Loucy (cell line): ENCODE results near the gene SERTAD1.
A peak's percentile ranks its signal among the peaks of the same experiment; 100 is the strongest.

Experiments
- H2AFZ ChIP-seq: fragments of 200-600 bp; sonication (generic); 2 replicates; pipeline ENCODE4 v1.6.0; 2016; ENCODE audit warnings: antibody characterized with exemption, mild to moderate bottlenecking, low read length, moderate library complexity
- H3F3A ChIP-seq: fragments of 200-600 bp; 2 replicates; pipeline ENCODE4 v1.6.0; 2016; ENCODE audit warnings: antibody characterized with exemption, low read depth, mild to moderate bottlenecking
- H3K27me3 ChIP-seq: fragments of 200-600 bp; sonication (generic); 2 replicates; pipeline ENCODE4 v1.6.1; 2014; ENCODE audit warnings: low read length, mild to moderate bottlenecking; ENCODE audit not compliant: insufficient read depth, poor library complexity, severe bottlenecking
- H3K36me3 ChIP-seq: fragments of 200-600 bp; sonication (generic); 2 replicates; pipeline ENCODE4 v1.6.1; 2016; ENCODE audit warnings: low read length; ENCODE audit not compliant: insufficient read depth
- H3K4me1 ChIP-seq: fragments of 200-600 bp; sonication (generic); 2 replicates; pipeline ENCODE4 v1.5.1; 2014; ENCODE audit warnings: low read length, mild to moderate bottlenecking; ENCODE audit not compliant: insufficient read depth, poor library complexity, severe bottlenecking
- H3K4me2 ChIP-seq: fragments of 200-600 bp; sonication (generic); 2 replicates; pipeline ENCODE4 v1.6.0; 2014; ENCODE audit warnings: antibody characterized with exemption, low read length, low read depth, mild to moderate bottlenecking; ENCODE audit not compliant: poor library complexity, severe bottlenecking
- H3K4me3 ChIP-seq: fragments of 200-600 bp; sonication (generic); 2 replicates; pipeline ENCODE4 v1.5.1; 2014; ENCODE audit warnings: low read length, mild to moderate bottlenecking, mixed read lengths; ENCODE audit not compliant: poor library complexity, severe bottlenecking
- H3K79me2 ChIP-seq: fragments of 200-600 bp; sonication (generic); 2 replicates; pipeline ENCODE4 v1.6.1; 2014; ENCODE audit warnings: low read length; ENCODE audit not compliant: insufficient read depth
- H3K9ac ChIP-seq: fragments of 200-600 bp; sonication (generic); 2 replicates; pipeline ENCODE4 v1.6.0; 2014; ENCODE audit warnings: mild to moderate bottlenecking, low read depth, low read length, moderate library complexity; ENCODE audit not compliant: poor library complexity, severe bottlenecking
- H3K9me2 ChIP-seq: fragments of 200-600 bp; sonication (generic); replicated peaks from 2 replicates; pipeline ENCODE4 v1.6.1; 2016; ENCODE audit warnings: low read depth, low read length, mixed read lengths
- H3K9me3 ChIP-seq: fragments of 200-600 bp; sonication (generic); 2 replicates; pipeline ENCODE4 v1.6.1; 2014; ENCODE audit warnings: mild to moderate bottlenecking, antibody characterized with exemption, low read length, low read depth; ENCODE audit not compliant: insufficient read depth
- H4K20me1 ChIP-seq: fragments of 200-600 bp; sonication (generic); 2 replicates; pipeline ENCODE4 v1.6.0; 2014; ENCODE audit warnings: antibody characterized with exemption, low read length, mild to moderate bottlenecking; ENCODE audit not compliant: insufficient read depth, poor library complexity, severe bottlenecking
- EZH2phosphoT487 ChIP-seq: fragments of 200-600 bp; IDR thresholded peaks from 2 replicates; pipeline ENCODE4 v1.6.1; 2018; ENCODE audit warnings: antibody characterized with exemption, mild to moderate bottlenecking, moderate library complexity, borderline replicate concordance
- TF ChIP-seq, protein P1 (sequence below): fragments of 200-600 bp; sonication (generic); conservative IDR thresholded peaks from 2 replicates; pipeline ENCODE4 v1.5.1; 2014; ENCODE audit warnings: mild to moderate bottlenecking, antibody characterized with exemption, low read length

The SERTAD1 gene

DNA sequence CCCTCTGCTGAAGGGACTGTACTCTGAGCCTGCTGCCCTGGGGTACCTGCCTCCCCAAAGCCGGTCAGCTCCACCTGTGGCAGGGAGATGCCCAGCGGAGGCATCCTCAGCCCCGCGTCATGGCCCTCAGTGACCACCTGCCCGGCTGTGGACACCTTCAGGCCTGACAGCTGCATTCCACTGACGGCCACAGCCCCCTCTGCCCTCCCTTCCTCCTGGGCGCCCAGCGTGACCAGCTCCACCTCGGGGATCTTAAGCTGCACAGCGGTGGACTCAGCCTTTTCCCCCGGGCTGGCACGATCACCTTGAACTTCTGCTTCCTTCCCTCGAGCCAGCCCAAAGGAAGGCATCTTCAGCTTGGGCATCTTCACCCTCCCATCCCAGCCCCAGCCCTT lies 31.0 kb downstream of the SERTAD1 start:
- Histone ChIP-seq H3K9me2 (no peaks in the 10 kb centered on the region), H3K4me2 (no peak overlapping the region)

DNA sequence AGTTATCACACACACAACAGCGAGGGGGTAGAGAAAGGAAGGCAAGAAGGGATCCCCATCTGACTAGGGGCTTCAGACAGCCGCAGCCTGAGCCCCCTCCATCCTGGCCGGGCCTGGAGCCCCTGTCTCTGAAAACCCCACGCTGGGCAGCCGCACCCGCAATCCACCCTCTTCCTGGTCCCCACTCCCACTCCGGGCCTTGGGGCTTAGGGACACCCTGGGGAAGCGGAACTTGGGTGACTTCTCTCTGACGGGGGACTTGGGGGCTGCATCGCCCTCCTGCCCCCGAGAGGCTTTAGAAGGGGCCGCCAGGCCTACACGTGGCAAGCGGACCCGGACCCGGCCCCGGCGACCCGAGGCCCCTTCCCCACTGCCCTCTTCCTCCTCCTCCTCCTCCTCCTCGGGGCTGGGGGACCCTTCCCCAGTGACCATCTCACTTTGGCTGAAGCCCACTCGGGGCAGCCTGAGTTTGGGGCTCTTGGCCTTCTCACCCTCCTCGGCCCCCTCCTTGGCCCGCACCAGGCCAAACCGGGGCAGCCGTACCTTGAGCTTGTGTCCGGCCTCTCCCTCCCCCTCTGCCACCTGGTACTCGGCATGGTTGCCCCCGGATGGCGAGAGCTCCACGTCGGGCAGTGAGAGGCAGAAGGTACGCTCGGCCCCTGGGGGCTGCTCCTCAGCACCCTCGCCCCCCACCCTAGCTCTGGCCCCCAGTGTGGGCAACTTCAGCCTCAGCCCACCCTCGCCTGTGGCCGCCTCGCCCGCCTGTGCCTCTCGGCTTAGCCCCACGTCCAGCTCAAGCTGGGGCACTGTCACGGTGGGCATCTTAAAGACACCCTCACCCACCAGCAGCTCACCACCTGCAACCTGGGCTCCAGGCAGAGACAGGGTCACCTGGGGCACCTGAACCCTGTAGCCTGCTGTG lies 31.6 kb downstream of the SERTAD1 start:
- no peak overlapping the region for H3K4me2 ChIP-seq
- H3K36me3 ChIP-seq = no peaks in the 10 kb centered on the region
- H3F3A ChIP-seq = no peaks in the 10 kb centered on the region
- no peaks in the 10 kb centered on the region for H3K9me3 ChIP-seq
- H3K9ac ChIP-seq = no peak overlapping the region
- no peak for TF ChIP-seq EZH2phosphoT487
- TF ChIP-seq, protein P1, sequence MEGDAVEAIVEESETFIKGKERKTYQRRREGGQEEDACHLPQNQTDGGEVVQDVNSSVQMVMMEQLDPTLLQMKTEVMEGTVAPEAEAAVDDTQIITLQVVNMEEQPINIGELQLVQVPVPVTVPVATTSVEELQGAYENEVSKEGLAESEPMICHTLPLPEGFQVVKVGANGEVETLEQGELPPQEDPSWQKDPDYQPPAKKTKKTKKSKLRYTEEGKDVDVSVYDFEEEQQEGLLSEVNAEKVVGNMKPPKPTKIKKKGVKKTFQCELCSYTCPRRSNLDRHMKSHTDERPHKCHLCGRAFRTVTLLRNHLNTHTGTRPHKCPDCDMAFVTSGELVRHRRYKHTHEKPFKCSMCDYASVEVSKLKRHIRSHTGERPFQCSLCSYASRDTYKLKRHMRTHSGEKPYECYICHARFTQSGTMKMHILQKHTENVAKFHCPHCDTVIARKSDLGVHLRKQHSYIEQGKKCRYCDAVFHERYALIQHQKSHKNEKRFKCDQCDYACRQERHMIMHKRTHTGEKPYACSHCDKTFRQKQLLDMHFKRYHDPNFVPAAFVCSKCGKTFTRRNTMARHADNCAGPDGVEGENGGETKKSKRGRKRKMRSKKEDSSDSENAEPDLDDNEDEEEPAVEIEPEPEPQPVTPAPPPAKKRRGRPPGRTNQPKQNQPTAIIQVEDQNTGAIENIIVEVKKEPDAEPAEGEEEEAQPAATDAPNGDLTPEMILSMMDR = no peak
- H4K20me1 ChIP-seq = no peaks in the 10 kb centered on the region
- H3K27me3 ChIP-seq = no peaks in the 10 kb centered on the region
- no peaks in the 10 kb centered on the region for H3K4me1 ChIP-seq
- no peak overlapping the region for H3K4me3 ChIP-seq
- H2AFZ ChIP-seq = no peak overlapping the region
- no peaks in the 10 kb centered on the region for H3K79me2 ChIP-seq
- no peaks in the 10 kb centered on the region for H3K9me2 ChIP-seq

More for the DNA sequence above, 31.0 kb downstream of the SERTAD1 start:
- H3K27me3 ChIP-seq = no peaks in the 10 kb centered on the region
- no peak overlapping the region for H2AFZ ChIP-seq
- H3K4me3 ChIP-seq = no peak overlapping the region
- TF ChIP-seq EZH2phosphoT487 = no peak
- TF ChIP-seq, protein P1 = no peak
- H3F3A ChIP-seq = no peaks in the 10 kb centered on the region
- no peaks in the 10 kb centered on the region for H3K79me2 ChIP-seq
- no peak overlapping the region for H3K9ac ChIP-seq
- no peaks in the 10 kb centered on the region for H3K9me3 ChIP-seq
- H3K4me1 ChIP-seq = no peaks in the 10 kb centered on the region
- no peaks in the 10 kb centered on the region for H3K36me3 ChIP-seq
- no peaks in the 10 kb centered on the region for H4K20me1 ChIP-seq

DNA sequence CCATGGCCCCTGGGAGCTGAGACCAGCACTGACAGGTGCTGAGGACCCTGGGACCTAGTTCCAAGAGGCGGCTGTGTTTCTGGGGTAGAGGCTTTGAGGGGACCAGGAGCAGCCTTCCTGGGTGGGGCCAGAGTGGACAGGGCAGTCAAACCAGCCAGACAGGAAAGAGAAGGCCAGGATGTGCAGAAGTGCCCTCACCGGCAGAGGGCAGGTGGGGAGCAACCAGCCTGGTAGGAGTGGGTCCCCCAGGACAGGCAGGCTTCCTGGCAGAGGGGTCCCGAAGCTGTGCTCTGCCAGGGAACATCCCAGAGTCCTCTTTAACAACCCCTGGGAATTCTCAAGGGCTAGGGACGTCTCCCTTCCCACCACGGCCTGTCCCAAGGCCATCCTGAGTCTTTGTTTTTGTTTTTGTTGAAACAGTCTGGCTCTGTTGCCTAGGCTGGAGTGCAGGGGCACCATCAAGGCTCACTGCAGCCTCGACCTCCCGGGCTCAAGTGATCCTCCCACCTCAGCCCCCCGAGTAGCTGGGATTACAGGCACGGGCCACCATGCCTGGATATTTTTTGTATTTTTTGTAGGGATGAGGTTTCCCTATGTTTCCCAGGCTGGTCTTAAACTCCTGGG lies 32.8 kb downstream of the SERTAD1 start:
- H3K4me1 ChIP-seq = no peaks in the 10 kb centered on the region
- H3K9ac ChIP-seq = no peak overlapping the region
- no peak overlapping the region for H2AFZ ChIP-seq
- H3K4me2 ChIP-seq = no peak overlapping the region
- H3K9me2 ChIP-seq = no peaks in the 10 kb centered on the region
- H3K4me3 ChIP-seq = no peak overlapping the region
- no peaks in the 10 kb centered on the region for H3F3A ChIP-seq
- H3K36me3 ChIP-seq = no peaks in the 10 kb centered on the region
- H4K20me1 ChIP-seq = no peaks in the 10 kb centered on the region
- no peaks in the 10 kb centered on the region for H3K79me2 ChIP-seq
- no peaks in the 10 kb centered on the region for H3K9me3 ChIP-seq
- no peak for TF ChIP-seq EZH2phosphoT487
- TF ChIP-seq, protein P1 = peak; percentile 40
- H3K27me3 ChIP-seq = no peaks in the 10 kb centered on the region
